Measurements from ENCODE around the gene PLA2G4E.

DNA sequence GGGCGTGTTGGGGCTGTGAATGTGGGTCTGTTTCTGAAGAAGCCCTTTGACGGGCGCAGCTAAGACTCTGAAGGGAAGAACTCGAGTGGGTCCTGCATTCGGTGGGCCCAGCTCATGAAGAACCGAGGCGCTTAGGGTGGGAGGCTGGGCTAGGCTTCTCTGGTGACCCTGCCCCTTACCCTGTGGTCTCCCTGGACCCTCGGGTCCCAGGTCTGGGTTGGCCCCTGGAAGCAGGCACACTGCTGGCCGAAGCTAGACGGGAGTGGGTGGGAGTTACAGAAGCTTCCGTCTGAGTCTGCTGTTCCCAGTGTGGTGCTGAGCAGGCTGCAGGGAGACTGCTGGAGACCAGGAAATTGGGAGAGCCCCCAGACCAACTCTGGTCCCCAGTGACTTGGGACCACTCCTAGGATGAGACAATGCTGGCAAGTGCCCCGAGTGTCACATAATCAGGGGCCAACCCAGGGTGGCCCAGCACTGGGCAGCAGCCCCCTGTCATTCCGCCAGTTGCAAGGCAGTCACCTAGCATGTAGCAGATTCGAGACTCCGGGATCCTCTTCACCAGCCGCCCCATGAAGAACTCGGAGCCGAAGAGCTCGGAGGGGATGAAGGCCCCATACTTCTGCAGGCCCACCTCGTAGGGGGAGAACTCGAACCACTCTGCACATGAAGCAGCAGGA lies 31.8 kb downstream of the PLA2G4E start:
- TF ChIP-seq, protein P1, sequence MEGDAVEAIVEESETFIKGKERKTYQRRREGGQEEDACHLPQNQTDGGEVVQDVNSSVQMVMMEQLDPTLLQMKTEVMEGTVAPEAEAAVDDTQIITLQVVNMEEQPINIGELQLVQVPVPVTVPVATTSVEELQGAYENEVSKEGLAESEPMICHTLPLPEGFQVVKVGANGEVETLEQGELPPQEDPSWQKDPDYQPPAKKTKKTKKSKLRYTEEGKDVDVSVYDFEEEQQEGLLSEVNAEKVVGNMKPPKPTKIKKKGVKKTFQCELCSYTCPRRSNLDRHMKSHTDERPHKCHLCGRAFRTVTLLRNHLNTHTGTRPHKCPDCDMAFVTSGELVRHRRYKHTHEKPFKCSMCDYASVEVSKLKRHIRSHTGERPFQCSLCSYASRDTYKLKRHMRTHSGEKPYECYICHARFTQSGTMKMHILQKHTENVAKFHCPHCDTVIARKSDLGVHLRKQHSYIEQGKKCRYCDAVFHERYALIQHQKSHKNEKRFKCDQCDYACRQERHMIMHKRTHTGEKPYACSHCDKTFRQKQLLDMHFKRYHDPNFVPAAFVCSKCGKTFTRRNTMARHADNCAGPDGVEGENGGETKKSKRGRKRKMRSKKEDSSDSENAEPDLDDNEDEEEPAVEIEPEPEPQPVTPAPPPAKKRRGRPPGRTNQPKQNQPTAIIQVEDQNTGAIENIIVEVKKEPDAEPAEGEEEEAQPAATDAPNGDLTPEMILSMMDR (IDR thresholded peaks at IDR 0.05), result no peak
- TF ChIP-seq POLR2AphosphoS5 (IDR thresholded peaks at IDR 0.05) (no peak), POLR2A (IDR thresholded peaks at IDR 0.05) (no peak), EP300 (IDR thresholded peaks at IDR 0.05) (no peak)
